ENCODE measurements around the gene DTD1.

DTD1 gene

GRCh38 chr20:18621004-18621403 is 33.1 kb downstream of the DTD1 start:
- DNase-seq = no peak

GRCh38 chr20:18623156-18623910 is 35.5 kb downstream of the DTD1 start:
- no peak for DNase-seq

- DNase-seq = no peak
These were observed 37.1 kb downstream of the DTD1 start for GRCh38 chr20:18624948-18625347.

DNA sequence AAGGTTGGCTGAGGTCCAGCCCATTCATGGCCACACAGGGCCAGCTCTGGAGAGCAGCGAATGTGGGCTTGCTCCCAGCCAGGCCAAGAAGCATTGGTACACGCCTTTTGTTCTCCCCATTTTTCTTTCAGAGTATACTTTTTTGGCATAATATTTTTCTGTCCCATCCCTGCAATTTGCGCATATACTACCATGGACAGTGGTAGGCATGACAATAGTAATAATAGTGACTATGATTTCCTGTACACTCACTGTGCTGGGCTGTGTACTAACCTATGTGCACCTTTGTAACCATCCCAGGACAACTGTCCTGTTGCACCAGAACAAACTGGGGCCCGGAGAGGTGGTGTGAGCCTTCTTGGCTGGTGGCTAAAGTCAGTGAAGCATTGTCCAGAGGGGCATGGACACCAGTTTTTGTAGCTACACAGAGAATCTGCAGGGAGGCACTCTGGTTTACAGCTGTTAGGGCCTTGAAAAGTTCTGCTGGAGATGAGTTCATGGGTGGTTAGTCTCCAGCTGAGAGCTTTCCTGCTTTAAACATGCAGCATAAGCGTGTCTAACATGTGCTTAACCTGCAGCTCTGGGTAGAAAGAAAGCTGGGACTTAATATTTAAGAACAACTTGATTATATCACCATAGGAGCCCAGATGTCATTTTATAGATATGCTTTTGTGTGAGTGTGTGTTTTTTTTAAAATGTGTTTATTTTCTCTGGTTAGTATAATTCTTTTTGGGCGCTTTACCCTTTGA is 38.2 kb downstream of the DTD1 start:
- DNase-seq = no peak

GRCh38 chr20:18628330-18628920 is 40.6 kb downstream of the DTD1 start:
- no peak for DNase-seq

DNA sequence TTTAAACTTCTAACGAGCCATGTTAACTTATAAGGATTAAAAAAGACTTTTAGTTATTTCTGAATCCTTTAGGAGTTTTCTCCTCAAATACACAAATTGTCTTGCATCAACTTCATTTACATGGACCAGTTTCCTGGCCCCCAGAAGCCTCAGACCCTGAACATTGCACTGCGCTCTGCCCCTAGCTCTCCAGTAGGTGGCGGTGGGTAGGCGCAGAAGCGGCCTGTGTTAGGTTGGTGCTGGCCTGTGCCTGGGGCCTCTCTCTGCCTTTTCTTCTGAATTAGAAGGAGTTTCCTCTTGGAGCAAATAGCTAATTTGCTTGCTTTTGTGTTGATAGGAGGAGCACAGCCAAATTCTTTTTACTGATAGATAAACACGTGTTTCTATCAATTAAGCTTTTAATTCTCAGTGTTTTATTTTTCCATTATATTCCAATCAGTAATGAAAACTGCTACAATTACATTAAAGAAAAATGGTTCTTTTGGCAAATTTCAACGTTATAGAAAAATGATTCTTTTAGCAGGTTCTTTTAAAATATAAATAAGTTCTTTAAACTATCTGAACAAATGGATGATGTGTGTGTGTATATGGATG is 44.4 kb downstream of the DTD1 start:
- peak; percentile 39 for DNase-seq

- DNase-seq = no peak
These were observed 45.6 kb downstream of the DTD1 start for GRCh38 chr20:18633411-18633810.

- DNase-seq = no peak
These were observed 46.6 kb downstream of the DTD1 start for GRCh38 chr20:18634501-18634900.

DNA sequence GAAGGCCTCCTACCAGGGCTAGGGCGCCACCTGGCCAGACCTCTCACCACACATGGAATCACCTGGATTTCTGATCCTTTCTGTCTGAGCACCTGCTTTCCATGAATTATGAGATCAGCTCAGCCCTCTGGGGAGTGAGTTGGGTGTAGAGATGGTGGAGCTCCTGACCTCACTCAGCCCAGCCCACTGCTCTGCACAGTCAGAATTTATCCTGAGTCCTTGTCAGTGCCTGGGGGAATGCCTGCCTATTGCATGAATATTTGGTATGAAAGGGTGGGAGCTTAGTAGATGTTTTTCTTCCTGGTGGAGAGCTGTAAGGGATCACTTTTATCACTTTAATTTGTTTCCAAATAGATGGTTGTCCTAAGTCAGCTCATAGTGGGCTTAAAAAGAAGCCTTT is 47.5 kb downstream of the DTD1 start:
- no peak for DNase-seq

DNA sequence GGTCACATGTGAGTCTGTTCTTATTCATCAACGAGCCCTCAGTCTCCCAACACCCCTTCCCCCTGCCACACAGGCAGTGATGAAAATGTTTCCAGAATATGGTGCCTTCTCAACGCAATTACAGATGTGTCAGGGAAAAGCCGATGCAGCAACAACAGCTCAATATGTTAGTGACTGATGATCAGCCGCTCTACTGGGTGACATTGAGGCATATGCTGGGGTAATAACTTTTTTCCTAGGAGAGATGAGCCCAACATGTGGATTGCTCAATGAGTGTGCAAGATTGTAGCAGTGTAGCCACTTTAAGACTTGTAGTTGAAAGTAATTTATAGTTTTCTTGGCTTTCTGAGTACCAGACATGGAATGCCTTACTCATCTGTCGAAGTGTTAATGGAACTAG is 49.4 kb downstream of the DTD1 start:
- DNase-seq = no peak

DNA sequence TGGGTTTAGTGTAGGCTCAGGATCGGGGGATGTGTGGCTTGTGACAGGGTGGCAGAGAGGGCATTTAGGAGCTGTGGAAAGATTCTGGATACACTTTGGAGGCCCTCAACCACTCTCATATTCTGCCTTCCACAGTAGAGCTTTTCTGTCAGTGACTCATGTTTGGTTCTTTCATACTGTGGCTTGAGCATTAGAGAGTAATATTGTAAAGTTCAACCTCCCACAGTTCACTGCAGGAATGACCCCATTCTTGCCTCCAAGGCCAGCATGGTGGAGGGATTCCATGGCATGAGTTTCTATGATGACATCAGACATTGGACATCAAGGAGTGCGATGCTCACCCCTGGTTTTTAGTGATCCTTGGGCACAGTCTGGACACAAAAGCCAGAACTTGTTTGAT is 50.9 kb downstream of the DTD1 start:
- DNase-seq = no peak

DNA sequence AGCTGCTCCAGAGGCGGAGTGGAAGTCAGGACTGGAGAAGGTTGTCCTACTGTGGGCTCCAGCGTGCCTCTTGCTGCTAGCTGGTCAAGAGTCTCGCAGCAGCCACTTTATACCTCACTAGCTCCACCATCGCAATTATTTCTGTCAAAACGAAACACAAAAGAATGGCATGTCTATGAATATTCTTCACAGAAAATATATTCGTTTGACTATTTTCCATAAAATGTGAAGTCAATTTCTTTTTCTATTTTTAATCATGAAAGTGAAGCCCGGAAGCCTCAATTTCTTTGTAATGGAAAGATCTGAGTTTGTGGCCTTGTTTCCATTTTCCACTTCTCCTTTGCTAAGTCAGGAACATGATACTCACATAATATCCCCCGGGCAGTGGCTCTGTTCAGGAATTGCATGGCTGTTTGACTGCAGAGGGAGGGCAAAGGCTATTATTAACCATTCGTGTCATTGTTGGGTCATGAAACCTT is 51.7 kb downstream of the DTD1 start:
- no peak for DNase-seq

DNA sequence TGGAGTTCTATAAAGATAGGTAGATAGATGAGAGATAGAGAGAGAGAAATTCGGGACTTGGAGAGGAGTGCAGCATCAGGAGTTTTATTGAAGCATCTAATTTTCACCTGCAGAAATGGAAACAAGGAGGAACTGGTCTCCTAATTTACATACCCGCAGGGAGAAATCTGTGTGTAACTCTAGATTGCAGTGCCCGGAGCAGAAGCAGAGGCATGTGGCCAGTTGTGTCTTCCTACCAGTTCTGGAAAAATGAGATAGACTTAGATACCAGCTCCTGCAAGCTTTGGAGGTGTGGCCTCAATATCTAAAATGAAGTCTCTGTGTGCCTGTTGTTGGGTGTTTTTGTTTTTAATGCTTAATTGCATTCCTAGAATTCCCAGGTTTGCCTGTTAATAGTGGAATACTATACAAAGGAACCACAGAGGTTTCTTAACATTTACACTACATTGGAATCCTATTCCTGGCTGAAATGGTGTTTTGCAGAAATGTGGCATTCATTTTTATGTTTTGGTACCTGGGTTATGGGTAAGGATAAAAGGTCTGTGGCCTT is 57.4 kb downstream of the DTD1 start:
- no peak for DNase-seq

DNA sequence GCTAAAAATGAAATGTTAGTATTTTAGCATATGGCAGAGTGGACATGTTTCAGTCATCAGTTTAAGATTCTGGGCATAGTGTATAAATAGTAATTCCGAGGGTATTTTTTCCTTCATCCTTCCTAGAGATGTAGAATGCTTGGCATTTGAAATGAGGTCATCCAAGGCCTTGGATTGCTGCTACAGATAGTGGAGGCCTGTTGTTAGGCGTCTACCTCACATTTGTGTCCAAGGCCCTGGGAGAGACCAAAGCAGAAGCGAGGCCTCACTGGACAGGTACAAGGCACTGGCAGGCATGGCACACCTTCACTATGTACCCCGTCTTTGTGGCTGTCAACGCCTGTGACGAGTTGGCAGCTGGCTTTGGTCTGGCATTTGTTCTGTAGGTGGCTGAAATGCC is 58.0 kb downstream of the DTD1 start:
- DNase-seq = no peak

DNA sequence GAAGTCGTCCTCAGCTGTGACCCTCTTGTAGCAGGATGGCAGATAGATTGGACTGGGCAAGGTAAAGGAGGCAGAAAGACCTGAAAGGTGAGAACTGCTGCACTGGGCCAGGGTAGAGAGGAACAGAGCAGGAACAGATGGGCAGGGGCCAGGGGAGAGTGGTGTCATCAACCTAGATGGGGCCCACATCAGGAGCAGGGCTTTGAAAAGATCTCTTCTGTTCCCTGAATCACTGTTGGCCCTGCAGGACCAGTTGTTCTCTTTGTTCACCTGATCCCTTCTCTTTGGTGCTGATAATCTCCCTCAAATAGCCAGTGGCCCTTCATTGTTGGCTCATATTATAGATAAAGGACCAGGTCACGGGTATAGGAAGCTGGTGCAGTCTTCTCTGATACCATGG is 59.9 kb downstream of the DTD1 start:
- DNase-seq = no peak

GRCh38 chr20:18650224-18650623 is 62.4 kb downstream of the DTD1 start:
- no peak for DNase-seq

DNA sequence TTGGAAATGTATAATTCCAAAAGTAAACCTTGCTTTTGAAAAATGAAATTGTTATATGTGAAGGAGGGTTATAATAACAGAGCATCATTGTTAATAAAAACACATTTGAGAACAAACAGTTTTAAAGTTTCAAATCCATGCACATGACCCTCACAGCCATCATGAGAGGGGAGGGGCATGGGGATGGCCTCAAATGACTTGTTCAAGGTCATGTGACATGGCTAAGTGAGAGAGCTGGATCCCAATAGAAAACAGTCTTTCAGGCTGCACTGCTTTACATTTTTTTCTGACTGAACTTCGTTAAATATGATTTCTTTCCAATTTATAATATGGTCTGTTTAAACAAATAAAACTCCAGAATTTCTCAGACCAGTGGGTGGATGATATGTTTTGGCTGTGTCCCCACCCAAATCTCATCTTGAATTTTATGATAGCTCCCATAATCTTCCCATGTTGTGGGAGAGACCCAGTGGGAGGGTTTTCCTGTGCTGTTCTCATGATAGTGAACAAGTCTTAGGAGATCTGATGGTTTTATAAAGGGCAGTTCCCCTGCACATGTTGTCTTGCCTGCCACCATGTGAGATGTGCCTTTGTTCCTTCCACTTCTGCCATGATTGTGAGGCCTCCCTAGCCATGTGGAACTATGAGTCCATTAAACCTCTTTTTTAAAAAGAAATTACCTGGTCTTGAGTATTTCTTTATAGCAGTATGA is 66.0 kb downstream of the DTD1 start:
- no peak for DNase-seq

GRCh38 chr20:18654448-18654773 is 66.6 kb downstream of the DTD1 start:
- no peak for DNase-seq

- no peak for DNase-seq
These were observed 69.7 kb downstream of the DTD1 start for GRCh38 chr20:18657575-18657974.

DNA sequence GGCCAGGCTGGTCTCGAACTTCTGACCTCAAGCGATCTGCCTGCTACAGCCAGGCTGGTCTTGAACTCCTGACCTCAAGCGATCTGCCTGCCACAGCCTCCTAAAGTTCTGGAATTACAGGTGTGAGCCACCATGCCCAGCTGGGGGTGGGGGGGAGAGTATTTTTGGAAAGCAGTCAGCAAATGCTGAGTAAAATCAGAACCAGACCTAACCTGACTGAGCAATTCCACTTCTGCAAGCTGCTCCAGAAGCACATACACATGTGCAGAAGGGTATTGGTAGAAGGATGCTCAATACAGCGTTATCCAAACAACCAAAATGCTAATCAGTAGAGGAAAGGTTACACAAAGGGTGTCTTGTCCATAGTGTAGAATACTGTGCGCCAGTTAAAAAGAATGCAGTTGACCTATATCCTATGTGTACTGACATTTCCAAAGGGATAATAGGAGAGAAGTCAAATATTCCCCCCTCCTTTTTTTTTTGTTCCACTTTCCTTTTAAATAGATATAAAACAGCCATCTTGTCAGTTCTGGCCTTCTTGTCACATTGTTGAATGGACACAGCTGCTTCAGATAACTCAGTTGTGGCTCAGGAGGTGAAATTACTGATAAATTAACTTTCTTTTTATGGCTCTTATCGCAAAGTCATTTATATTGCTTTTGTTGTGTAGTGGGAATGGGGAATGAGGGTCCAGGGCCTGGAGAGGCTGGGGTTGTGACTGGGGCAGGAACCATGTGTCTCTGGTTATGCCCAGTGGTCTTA is 74.6 kb downstream of the DTD1 start:
- no peak for DNase-seq

GRCh38 chr20:18663932-18664331 is 76.1 kb downstream of the DTD1 start:
- DNase-seq = no peak

- no peak for DNase-seq
These were observed 77.3 kb downstream of the DTD1 start for GRCh38 chr20:18665135-18665534.
